Measurements from ENCODE around the gene GSS.

The GSS gene

GRCh38 chr20:34947336-34947735 lies 8.3 kb downstream of the GSS start:
- Histone ChIP-seq H3K36me3 (peaks cover 92% of the 10 kb centered on the region), H3K4me1 (no peaks in the 10 kb centered on the region)

GRCh38 chr20:34946661-34947060 lies 8.9 kb downstream of the GSS start:
- Histone ChIP-seq H3K4me1 (no peaks in the 10 kb centered on the region), H3K27me3 (no peaks in the 10 kb centered on the region), H3K4me3 (no peak overlapping the region), H3K27ac (no peak overlapping the region), H3K9me3 (no peaks in the 10 kb centered on the region), H3K9ac (no peak overlapping the region), H3K4me2 (no peak overlapping the region), H3K36me3 (peaks cover 92% of the 10 kb centered on the region), H4K20me1 (no peaks in the 10 kb centered on the region)
- no peak for TF ChIP-seq Cebpa-rat (IDR thresholded peaks at IDR 0.05)

More at GRCh38 chr20:34947336-34947735, 8.3 kb downstream of the GSS start:
- H3K4me2 ChIP-seq: no peak overlapping the region
- no peaks in the 10 kb centered on the region for H3K9me3 ChIP-seq
- no peak overlapping the region for H3K9ac ChIP-seq
- no peak for TF ChIP-seq Cebpa-rat (IDR thresholded peaks at IDR 0.05)
- no peaks in the 10 kb centered on the region for H3K27me3 ChIP-seq
- H4K20me1 ChIP-seq: no peaks in the 10 kb centered on the region
- H3K4me3 ChIP-seq: no peak overlapping the region
- H3K27ac ChIP-seq: no peak overlapping the region

GRCh38 chr20:34945315-34946077 lies 10.1 kb downstream of the GSS start:
- Histone ChIP-seq H4K20me1 (no peaks in the 10 kb centered on the region), H3K4me2 (no peak overlapping the region), H3K27ac (no peak overlapping the region), H3K9ac (no peak overlapping the region), H3K36me3 (peaks cover 93% of the 10 kb centered on the region), H3K27me3 (no peaks in the 10 kb centered on the region), H3K9me3 (no peaks in the 10 kb centered on the region), H3K4me3 (no peak overlapping the region), H3K4me1 (no peaks in the 10 kb centered on the region)
- no peak for TF ChIP-seq Cebpa-rat (IDR thresholded peaks at IDR 0.05)

GRCh38 chr20:34943808-34944567 lies 11.6 kb downstream of the GSS start:
- no peak for TF ChIP-seq Cebpa-rat (IDR thresholded peaks at IDR 0.05)
- no peak overlapping the region for H3K4me3 ChIP-seq
- H3K27ac ChIP-seq: no peak overlapping the region
- no peak overlapping the region for H3K4me2 ChIP-seq
- no peaks in the 10 kb centered on the region for H3K9me3 ChIP-seq
- H3K27me3 ChIP-seq: no peaks in the 10 kb centered on the region
- H4K20me1 ChIP-seq: no peaks in the 10 kb centered on the region
- no peak overlapping the region for H3K9ac ChIP-seq
- peaks cover 1% of the 10 kb centered on the region; the same call in 1 of the 2 replicates for H3K4me1 ChIP-seq
- H3K36me3 ChIP-seq: peaks cover 89% of the 10 kb centered on the region

- no peak overlapping the region for H3K4me3 ChIP-seq
- no peak overlapping the region for H3K9ac ChIP-seq
- H3K9me3 ChIP-seq: no peaks in the 10 kb centered on the region
- no peak overlapping the region for H3K4me2 ChIP-seq
- no peaks in the 10 kb centered on the region for H4K20me1 ChIP-seq
- no peak overlapping the region for H3K27ac ChIP-seq
- H3K36me3 ChIP-seq: peaks cover 96% of the 10 kb centered on the region
- peaks cover 12% of the 10 kb centered on the region; the same call in 1 of the 2 replicates for H3K4me1 ChIP-seq
- TF ChIP-seq Cebpa-rat (IDR thresholded peaks at IDR 0.05): no peak
- H3K27me3 ChIP-seq: no peaks in the 10 kb centered on the region
These were observed 13.3 kb downstream of the GSS start for GRCh38 chr20:34942301-34942700.

GRCh38 chr20:34941226-34941625 lies 14.4 kb downstream of the GSS start:
- Histone ChIP-seq H3K27me3 (no peaks in the 10 kb centered on the region), H3K4me3 (no peak overlapping the region), H3K4me2 (no peak overlapping the region), H3K9me3 (no peaks in the 10 kb centered on the region), H3K9ac (no peak overlapping the region), H4K20me1 (no peaks in the 10 kb centered on the region), H3K27ac (no peak overlapping the region), H3K36me3 (peaks cover 95% of the 10 kb centered on the region), H3K4me1 (peaks cover 12% of the 10 kb centered on the region; the same call in 1 of the 2 replicates)
- TF ChIP-seq Cebpa-rat (IDR thresholded peaks at IDR 0.05): no peak

- no peak overlapping the region for H3K4me2 ChIP-seq
- H3K9me3 ChIP-seq: no peaks in the 10 kb centered on the region
- peaks cover 93% of the 10 kb centered on the region for H3K36me3 ChIP-seq
- no peak for TF ChIP-seq Cebpa-rat (IDR thresholded peaks at IDR 0.05)
- no peaks in the 10 kb centered on the region for H3K27me3 ChIP-seq
- H3K27ac ChIP-seq: no peak overlapping the region
- no peaks in the 10 kb centered on the region for H4K20me1 ChIP-seq
- peaks cover 12% of the 10 kb centered on the region; the same call in 1 of the 2 replicates for H3K4me1 ChIP-seq
- H3K9ac ChIP-seq: no peak overlapping the region
- H3K4me3 ChIP-seq: no peak overlapping the region
These were observed 15.5 kb downstream of the GSS start for GRCh38 chr20:34940081-34940481.

GRCh38 chr20:34938466-34939163 lies 17.0 kb downstream of the GSS start:
- H3K27me3 ChIP-seq: no peaks in the 10 kb centered on the region
- peak overlapping the region; percentile 37; the same call in 1 of the 2 replicates for H3K27ac ChIP-seq
- H3K9ac ChIP-seq: 0 out of 2 replicates have a peak overlapping the region, but pooled peaks have one; percentile 40
- H3K4me3 ChIP-seq: no peak overlapping the region
- H3K4me1 ChIP-seq: peaks cover 12% of the 10 kb centered on the region; the same call in 1 of the 2 replicates
- peaks cover 90% of the 10 kb centered on the region for H3K36me3 ChIP-seq
- no peak for TF ChIP-seq Cebpa-rat (IDR thresholded peaks at IDR 0.05)
- no peaks in the 10 kb centered on the region for H3K9me3 ChIP-seq
- H3K4me2 ChIP-seq: no peak overlapping the region
- no peaks in the 10 kb centered on the region for H4K20me1 ChIP-seq

- no peaks in the 10 kb centered on the region for H3K4me1 ChIP-seq
- no peaks in the 10 kb centered on the region for H3K27me3 ChIP-seq
- H3K9ac ChIP-seq: no peak overlapping the region
- no peak overlapping the region for H3K4me3 ChIP-seq
- no peaks in the 10 kb centered on the region for H4K20me1 ChIP-seq
- H3K27ac ChIP-seq: no peak overlapping the region
- no peak overlapping the region for H3K4me2 ChIP-seq
- H3K9me3 ChIP-seq: no peaks in the 10 kb centered on the region
- peaks cover 95% of the 10 kb centered on the region for H3K36me3 ChIP-seq
- TF ChIP-seq Cebpa-rat (IDR thresholded peaks at IDR 0.05): no peak
These were observed 23.8 kb downstream of the GSS start for GRCh38 chr20:34931771-34932170.

Measured in BLaER1 (cell line).